ENCODE measurements around the gene ANXA11. TPM values are rescaled to one million over a fixed set of nuclear protein-coding genes. Genes with fewer than 3 reads are reported as not detected.

The ANXA11 gene
- total RNA-seq, 1 donor from 2014 or later, result 287 TPM

- peak overlapping the region; percentile 71 for H3K27ac ChIP-seq
- peak overlapping the region; percentile 48 for H3K4me3 ChIP-seq
- peaks cover 17% of the 10 kb centered on the region for H3K27me3 ChIP-seq
- intact Hi-C loops (cut with DNase I), result no loop called here
- peaks cover 11% of the 10 kb centered on the region for H3K4me1 ChIP-seq
- TF ChIP-seq CTCF (IDR thresholded peaks at IDR 0.05), result no peak
- no peaks in the 10 kb centered on the region for H3K36me3 ChIP-seq
- H3K9me3 ChIP-seq, result no peaks in the 10 kb centered on the region
- DNase-seq (no peak), ATAC-seq (no peak)
Measured at GRCh38 chr10:80133206-80133605, 72.1 kb downstream of the ANXA11 start.

- peak within 1 kb of the TSS; percentile 71 for H3K27ac ChIP-seq
- peak within 1 kb of the TSS; percentile 48 for H3K4me3 ChIP-seq
- no peaks in the 10 kb centered on the region for H3K36me3 ChIP-seq
- H3K9me3 ChIP-seq, result no peaks in the 10 kb centered on the region
- intact Hi-C loops (cut with DNase I), result no loop called here
- ATAC-seq (peak; percentile 77), DNase-seq (no peak)
- no peak for TF ChIP-seq CTCF (IDR thresholded peaks at IDR 0.05)
- H3K27me3 ChIP-seq, result peaks cover 17% of the 10 kb centered on the region
- H3K4me1 ChIP-seq, result peaks cover 11% of the 10 kb centered on the region
Measured at GRCh38 chr10:80132299-80133139, 72.8 kb downstream of the ANXA11 start, which contains the start of gene PLAC9. TSS of gene PLAC9 (plus strand) at chr10:80132730. CDS start at chr10:80132763, 33 bp downstream.

GRCh38 chr10:80131499-80131901, 73.8 kb downstream of the ANXA11 start:
- TF ChIP-seq CTCF (IDR thresholded peaks at IDR 0.05), result no peak
- ATAC-seq (no peak), DNase-seq (no peak)
- H3K4me1 ChIP-seq, result peaks cover 5% of the 10 kb centered on the region
- H3K36me3 ChIP-seq, result no peaks in the 10 kb centered on the region
- peaks cover 17% of the 10 kb centered on the region for H3K27me3 ChIP-seq
- no peaks in the 10 kb centered on the region for H3K9me3 ChIP-seq
- no peak overlapping the region for H3K4me3 ChIP-seq
- intact Hi-C loops (cut with DNase I), result no loop called here
- no peak overlapping the region for H3K27ac ChIP-seq

- Histone ChIP-seq H3K36me3 (no peaks in the 10 kb centered on the region), H3K4me3 (no peak overlapping the region), H3K27ac (no peak overlapping the region), H3K4me1 (peaks cover 4% of the 10 kb centered on the region), H3K27me3 (no peaks in the 10 kb centered on the region), H3K9me3 (no peaks in the 10 kb centered on the region)
- TF ChIP-seq CTCF (IDR thresholded peaks at IDR 0.05), result no peak
- ATAC-seq, result no peak
- intact Hi-C loops (cut with DNase I), result no loop called here
- no peak for DNase-seq
Measured at GRCh38 chr10:80126876-80127275, 78.5 kb downstream of the ANXA11 start.

- H3K36me3 ChIP-seq, result no peaks in the 10 kb centered on the region
Measured at GRCh38 chr10:80122746-80123145, 82.6 kb downstream of the ANXA11 start.

More at GRCh38 chr10:80122746-80123145, 82.6 kb downstream of the ANXA11 start:
- H3K4me1 ChIP-seq, result peaks cover 4% of the 10 kb centered on the region
- peak; percentile 28 for ATAC-seq
- no peak overlapping the region for H3K4me3 ChIP-seq
- intact Hi-C loops (cut with DNase I), result no loop called here
- no peaks in the 10 kb centered on the region for H3K27me3 ChIP-seq
- H3K27ac ChIP-seq, result no peak overlapping the region
- no peak for TF ChIP-seq CTCF (IDR thresholded peaks at IDR 0.05)
- H3K9me3 ChIP-seq, result no peaks in the 10 kb centered on the region
- DNase-seq, result no peak
